Activated naive CD8-positive, alpha-beta T cell (primary cell): Measurements from ENCODE around the gene HEMGN.
"Not testable (repeated sequence)": the region's sequence is repeated elsewhere in the genome, so short reads cannot be mapped to it uniquely, and the experiment has no call there.

Source experiments
- H3K27ac Mint-ChIP-seq: one replicate; pipeline ENCODE4 v1.8.0; 2021; ENCODE audit warnings: mixed read lengths
- H3K27me3 Mint-ChIP-seq: one replicate; pipeline ENCODE4 v1.8.0; 2021; ENCODE audit warnings: mixed read lengths
- H3K36me3 Mint-ChIP-seq: one replicate; pipeline ENCODE4 v1.8.0; 2021; ENCODE audit warnings: mixed read lengths
- H3K4me1 Mint-ChIP-seq: one replicate; pipeline ENCODE4 v1.8.0; 2021; ENCODE audit warnings: low read depth, mixed read lengths
- H3K4me3 Mint-ChIP-seq: one replicate; pipeline ENCODE4 v1.8.0; 2021; ENCODE audit warnings: mild to moderate bottlenecking, mixed read lengths
- H3K9me3 Mint-ChIP-seq: one replicate; pipeline ENCODE4 v1.8.0; 2021; ENCODE audit warnings: low read depth, mixed read lengths

The HEMGN gene

GRCh38 chr9:97950873-97951272 lies 12.9 kb upstream of the HEMGN start:
- not testable (repeated sequence) for H3K27me3 Mint-ChIP-seq, H3K27ac Mint-ChIP-seq, H3K36me3 Mint-ChIP-seq, H3K4me1 Mint-ChIP-seq, H3K4me3 Mint-ChIP-seq, H3K9me3 Mint-ChIP-seq

GRCh38 chr9:97947094-97947493 lies 9.1 kb upstream of the HEMGN start:
- not testable (repeated sequence) for H3K27ac Mint-ChIP-seq, H3K36me3 Mint-ChIP-seq, H3K27me3 Mint-ChIP-seq, H3K9me3 Mint-ChIP-seq, H3K4me1 Mint-ChIP-seq, H3K4me3 Mint-ChIP-seq

DNA sequence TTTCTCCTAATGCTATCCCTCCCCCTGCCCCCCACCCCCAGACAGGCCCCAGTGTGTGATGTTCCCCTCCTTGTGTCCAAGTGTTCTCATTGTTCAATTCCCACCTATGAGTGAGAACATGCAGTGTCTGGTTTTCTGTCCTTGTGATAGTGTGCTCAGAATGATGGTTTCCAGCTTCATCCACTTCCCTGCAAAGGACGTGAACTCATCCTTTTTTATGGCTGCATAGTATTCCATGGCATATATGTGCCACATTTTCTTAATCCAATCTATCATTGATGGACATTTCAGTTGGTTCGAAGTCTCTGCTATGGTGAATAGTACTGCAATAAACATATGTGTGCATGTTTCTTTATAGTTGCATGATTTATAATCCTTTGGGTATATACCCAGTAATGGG lies 7.5 kb upstream of the HEMGN start:
- H3K27me3 Mint-ChIP-seq, H3K27ac Mint-ChIP-seq, H3K9me3 Mint-ChIP-seq, H3K36me3 Mint-ChIP-seq, H3K4me1 Mint-ChIP-seq, H3K4me3 Mint-ChIP-seq: not testable (repeated sequence)

DNA sequence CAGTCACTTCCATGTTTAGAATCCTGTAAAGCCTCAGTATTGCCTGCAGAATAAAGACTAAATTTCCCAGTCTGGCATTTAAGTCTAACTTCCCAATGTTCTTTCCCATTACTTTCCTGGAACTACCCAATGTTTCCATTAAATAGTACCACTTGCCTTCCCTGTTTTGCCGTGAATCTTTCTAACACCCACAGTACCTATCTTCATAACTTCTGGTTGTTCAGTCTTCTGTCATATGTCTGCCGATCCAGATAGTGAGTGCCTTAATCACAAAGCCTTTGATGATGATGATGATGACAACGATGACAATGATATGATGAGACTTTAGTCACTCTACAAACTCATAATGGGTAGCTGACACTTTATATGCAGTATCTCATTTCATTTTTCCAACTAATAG lies 6.6 kb upstream of the HEMGN start:
- no peaks in the 10 kb centered on the region for H3K27me3 Mint-ChIP-seq
- H3K9me3 Mint-ChIP-seq, result no peaks in the 10 kb centered on the region
- H3K4me3 Mint-ChIP-seq, result no peak overlapping the region

GRCh38 chr9:97943308-97943855 lies 5.4 kb upstream of the HEMGN start:
- Mint-ChIP-seq H3K27me3 (no peaks in the 10 kb centered on the region), H3K9me3 (no peaks in the 10 kb centered on the region), H3K27ac (no peak overlapping the region), H3K4me1 (peaks cover 10% of the 10 kb centered on the region), H3K36me3 (no peaks in the 10 kb centered on the region), H3K4me3 (no peak overlapping the region)

More for the DNA sequence above, 6.6 kb upstream of the HEMGN start:
- peaks cover under 1% of the 10 kb centered on the region for H3K36me3 Mint-ChIP-seq
- H3K27ac Mint-ChIP-seq, result no peak overlapping the region
- no peaks in the 10 kb centered on the region for H3K4me1 Mint-ChIP-seq

DNA sequence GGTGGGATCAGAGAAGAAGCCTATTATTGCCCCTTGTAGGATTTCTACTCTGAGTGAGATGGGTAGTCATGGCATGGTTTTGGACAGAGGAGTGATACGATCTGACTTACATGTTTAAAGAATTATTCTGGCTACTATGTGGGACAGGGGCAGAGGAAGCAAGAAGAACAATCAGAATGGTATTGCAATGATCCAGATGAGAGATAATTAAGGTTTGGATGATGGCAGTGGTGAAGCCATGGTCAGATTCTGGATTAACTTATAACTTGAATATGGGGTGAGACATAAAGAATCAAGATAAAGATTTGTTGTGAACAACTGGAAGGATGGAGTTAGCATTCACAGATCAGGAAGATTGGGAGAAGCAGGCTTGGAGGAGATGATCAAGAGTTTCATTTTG lies 3.4 kb upstream of the HEMGN start:
- H3K27ac Mint-ChIP-seq, result no peak overlapping the region
- H3K36me3 Mint-ChIP-seq, result no peaks in the 10 kb centered on the region
- no peaks in the 10 kb centered on the region for H3K9me3 Mint-ChIP-seq
- peaks cover 24% of the 10 kb centered on the region for H3K4me1 Mint-ChIP-seq
- H3K27me3 Mint-ChIP-seq, result no peaks in the 10 kb centered on the region
- no peak overlapping the region for H3K4me3 Mint-ChIP-seq

- Mint-ChIP-seq H3K9me3 (no peaks in the 10 kb centered on the region), H3K4me1 (peaks cover 28% of the 10 kb centered on the region), H3K4me3 (no peak overlapping the region), H3K36me3 (no peaks in the 10 kb centered on the region), H3K27ac (no peak overlapping the region), H3K27me3 (no peaks in the 10 kb centered on the region)
Observed at GRCh38 chr9:97940741-97941140, 2.8 kb upstream of the HEMGN start.

- Mint-ChIP-seq H3K4me3 (no peak overlapping the region), H3K27ac (no peak overlapping the region), H3K9me3 (no peaks in the 10 kb centered on the region), H3K36me3 (no peaks in the 10 kb centered on the region), H3K4me1 (peaks cover 33% of the 10 kb centered on the region), H3K27me3 (no peaks in the 10 kb centered on the region)
Observed at GRCh38 chr9:97940233-97940632, 2.3 kb upstream of the HEMGN start.

- H3K4me3 Mint-ChIP-seq, result no peak overlapping the region
- H3K4me1 Mint-ChIP-seq, result peaks cover 50% of the 10 kb centered on the region
- H3K27ac Mint-ChIP-seq, result no peak overlapping the region
- no peaks in the 10 kb centered on the region for H3K36me3 Mint-ChIP-seq
- H3K9me3 Mint-ChIP-seq, result no peaks in the 10 kb centered on the region
- H3K27me3 Mint-ChIP-seq, result no peaks in the 10 kb centered on the region
Observed at GRCh38 chr9:97936998-97937397, 974 bp downstream of the HEMGN start.

DNA sequence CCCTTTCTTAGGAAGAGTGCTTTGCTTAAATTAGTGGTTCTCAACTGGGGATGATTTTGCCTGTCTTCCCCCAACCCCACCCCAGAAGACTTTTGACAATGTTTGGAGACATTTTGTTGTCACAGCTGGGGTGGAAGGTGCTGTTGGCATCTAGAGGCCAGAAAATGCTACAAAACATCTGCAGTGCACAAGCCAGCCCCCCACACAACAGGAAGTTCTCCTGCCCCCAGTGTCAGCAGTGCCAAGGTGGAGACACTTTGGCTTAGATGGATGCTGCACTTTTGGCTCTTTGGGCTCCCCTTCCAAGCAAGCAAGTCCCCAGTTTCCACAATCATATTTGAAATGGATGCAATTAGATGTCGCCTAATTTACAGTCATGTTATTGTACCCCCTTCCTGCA lies 2.7 kb downstream of the HEMGN start:
- Mint-ChIP-seq H3K4me1 (peaks cover 66% of the 10 kb centered on the region), H3K27me3 (no peaks in the 10 kb centered on the region), H3K9me3 (no peaks in the 10 kb centered on the region), H3K4me3 (no peak overlapping the region), H3K36me3 (no peaks in the 10 kb centered on the region), H3K27ac (no peak overlapping the region)

- no peaks in the 10 kb centered on the region for H3K27me3 Mint-ChIP-seq
Observed at GRCh38 chr9:97934321-97935115, 3.5 kb downstream of the HEMGN start.

GRCh38 chr9:97933297-97933998 lies 4.5 kb downstream of the HEMGN start:
- Mint-ChIP-seq H3K27ac (peak overlapping the region; percentile 77), H3K9me3 (no peaks in the 10 kb centered on the region), H3K4me3 (no peak overlapping the region), H3K4me1 (peaks cover 75% of the 10 kb centered on the region), H3K36me3 (no peaks in the 10 kb centered on the region), H3K27me3 (no peaks in the 10 kb centered on the region)

More at GRCh38 chr9:97934321-97935115, 3.5 kb downstream of the HEMGN start:
- H3K4me1 Mint-ChIP-seq, result peaks cover 74% of the 10 kb centered on the region
- H3K9me3 Mint-ChIP-seq, result no peaks in the 10 kb centered on the region
- H3K36me3 Mint-ChIP-seq, result no peaks in the 10 kb centered on the region
- H3K4me3 Mint-ChIP-seq, result no peak overlapping the region
- no peak overlapping the region for H3K27ac Mint-ChIP-seq

DNA sequence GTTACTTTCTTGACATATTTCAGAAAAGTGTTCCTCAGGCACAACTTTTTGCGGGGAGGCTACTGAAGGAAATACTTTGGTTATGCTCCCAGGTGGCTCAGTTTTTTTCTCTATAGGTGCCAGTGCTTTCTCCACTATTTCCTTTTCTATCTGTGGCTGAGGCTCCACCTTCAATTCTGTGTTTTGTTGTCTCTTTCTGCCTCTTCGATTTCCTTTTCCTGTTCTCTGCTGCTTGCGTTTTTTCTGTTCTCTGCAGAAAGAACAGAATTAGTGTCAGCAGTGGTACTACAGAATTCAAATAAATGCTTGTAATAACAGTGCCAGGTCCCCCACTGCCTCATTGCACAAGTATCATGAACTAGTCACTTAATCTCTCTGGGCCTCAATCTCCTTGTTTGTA lies 7.0 kb downstream of the HEMGN start:
- Mint-ChIP-seq H3K27ac (peak overlapping the region; percentile 95), H3K4me1 (peaks cover 57% of the 10 kb centered on the region), H3K4me3 (peak overlapping the region; percentile 64), H3K36me3 (no peaks in the 10 kb centered on the region), H3K27me3 (no peaks in the 10 kb centered on the region), H3K9me3 (no peaks in the 10 kb centered on the region)

- Mint-ChIP-seq H3K27ac (peak overlapping the region; percentile 95), H3K27me3 (no peaks in the 10 kb centered on the region), H3K4me1 (peaks cover 44% of the 10 kb centered on the region), H3K4me3 (peak overlapping the region; percentile 70), H3K36me3 (no peaks in the 10 kb centered on the region), H3K9me3 (no peaks in the 10 kb centered on the region)
Observed at GRCh38 chr9:97928986-97929604, 8.9 kb downstream of the HEMGN start.
